Central memory CD8-positive, alpha-beta T cell (primary cell): Measurements from ENCODE around the gene COMP.
"Not testable (repeated sequence)": the region's sequence is repeated elsewhere in the genome, so short reads cannot be mapped to it uniquely, and the experiment has no call there.

Experiments used
- ATAC-seq: fragments of 150-1000 bp; cut with Tn5 transposase; replicated peaks from 2 replicates; pipeline ENCODE4 v1.10.0; 2022; ENCODE audit warnings: mild to moderate bottlenecking, moderate FRiP score, moderate number of reproducible peaks; ENCODE audit not compliant: poor library complexity, severe bottlenecking; ENCODE audit errors: extremely low read depth
- DNase-seq, 2 donors: peaks; one replicate each; pipeline ENCODE4 v3.0.0; 2021; ENCODE audit warnings: low spot score in 2 of 2
- H3K27ac Mint-ChIP-seq: one replicate; pipeline ENCODE4 v1.8.0; 2022; ENCODE audit warnings: low read depth, mild to moderate bottlenecking, moderate library complexity, mixed read lengths
- H3K27me3 Mint-ChIP-seq: one replicate; pipeline ENCODE4 v1.8.0; 2022; ENCODE audit warnings: mixed read lengths
- H3K36me3 Mint-ChIP-seq: one replicate; pipeline ENCODE4 v1.8.0; 2022; ENCODE audit warnings: mild to moderate bottlenecking, moderate library complexity, mixed read lengths; ENCODE audit not compliant: insufficient read depth
- H3K4me1 Mint-ChIP-seq: one replicate; pipeline ENCODE4 v1.8.0; 2022; ENCODE audit warnings: mixed read lengths
- H3K4me3 Mint-ChIP-seq: one replicate; pipeline ENCODE4 v1.8.0; 2022; ENCODE audit warnings: mild to moderate bottlenecking, moderate library complexity, mixed read lengths
- H3K9me3 Mint-ChIP-seq: one replicate; pipeline ENCODE4 v1.8.0; 2022; ENCODE audit warnings: mixed read lengths

The COMP gene

DNA sequence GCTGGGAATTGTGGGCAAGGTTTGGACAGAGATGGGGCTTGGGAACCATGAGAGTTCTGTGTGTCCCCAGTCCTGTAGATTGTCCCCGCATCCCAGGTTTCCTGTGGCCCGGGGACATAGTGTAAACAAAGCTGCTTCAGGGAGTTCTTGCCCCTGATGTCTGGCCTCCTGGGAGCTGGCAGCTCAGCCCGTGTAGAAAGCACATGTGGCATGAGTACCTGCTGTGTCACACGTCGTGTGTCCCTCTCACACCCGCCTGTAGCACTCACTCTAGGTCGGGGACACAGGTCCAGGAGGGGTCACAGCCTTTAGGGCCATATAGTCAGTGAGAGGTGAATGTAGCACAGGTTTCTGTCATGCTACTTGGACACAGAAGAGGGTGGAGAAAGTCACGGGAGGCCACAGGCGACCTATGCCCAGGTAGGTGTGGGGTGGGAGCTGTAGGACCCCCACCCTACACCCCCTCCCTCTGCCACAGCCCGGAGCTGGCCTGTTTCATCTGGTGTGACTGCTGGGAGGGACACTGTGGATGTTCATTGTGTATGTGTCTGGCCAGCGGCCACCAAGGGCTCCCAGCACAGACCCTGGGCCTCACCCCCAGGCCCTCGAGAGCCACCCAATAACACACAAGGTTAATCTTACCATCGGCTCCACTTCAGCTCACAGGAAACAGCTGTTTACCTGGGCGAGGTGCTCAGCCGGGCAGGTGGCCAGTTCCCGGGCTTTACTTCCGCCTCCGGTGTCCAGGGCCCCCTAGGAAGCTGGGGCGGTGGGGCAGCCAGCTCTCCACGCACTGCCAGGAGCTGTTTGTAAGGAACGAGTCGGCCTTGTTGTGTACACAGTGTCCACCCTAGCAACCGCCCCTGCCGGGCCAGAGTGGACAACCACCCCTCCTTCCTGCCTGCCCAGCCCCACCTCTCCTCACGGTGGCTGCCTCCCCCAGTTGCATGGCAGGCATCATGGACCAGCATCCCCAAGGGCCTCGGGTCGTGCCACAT is 49.7 kb downstream of the COMP start:
- ATAC-seq: no peak
- DNase-seq: no peak
- Mint-ChIP-seq H3K4me1 (peaks cover 6% of the 10 kb centered on the region), H3K27ac (no peak overlapping the region), H3K27me3 (no peaks in the 10 kb centered on the region), H3K36me3 (no peaks in the 10 kb centered on the region), H3K9me3 (no peaks in the 10 kb centered on the region), H3K4me3 (no peak overlapping the region)

DNA sequence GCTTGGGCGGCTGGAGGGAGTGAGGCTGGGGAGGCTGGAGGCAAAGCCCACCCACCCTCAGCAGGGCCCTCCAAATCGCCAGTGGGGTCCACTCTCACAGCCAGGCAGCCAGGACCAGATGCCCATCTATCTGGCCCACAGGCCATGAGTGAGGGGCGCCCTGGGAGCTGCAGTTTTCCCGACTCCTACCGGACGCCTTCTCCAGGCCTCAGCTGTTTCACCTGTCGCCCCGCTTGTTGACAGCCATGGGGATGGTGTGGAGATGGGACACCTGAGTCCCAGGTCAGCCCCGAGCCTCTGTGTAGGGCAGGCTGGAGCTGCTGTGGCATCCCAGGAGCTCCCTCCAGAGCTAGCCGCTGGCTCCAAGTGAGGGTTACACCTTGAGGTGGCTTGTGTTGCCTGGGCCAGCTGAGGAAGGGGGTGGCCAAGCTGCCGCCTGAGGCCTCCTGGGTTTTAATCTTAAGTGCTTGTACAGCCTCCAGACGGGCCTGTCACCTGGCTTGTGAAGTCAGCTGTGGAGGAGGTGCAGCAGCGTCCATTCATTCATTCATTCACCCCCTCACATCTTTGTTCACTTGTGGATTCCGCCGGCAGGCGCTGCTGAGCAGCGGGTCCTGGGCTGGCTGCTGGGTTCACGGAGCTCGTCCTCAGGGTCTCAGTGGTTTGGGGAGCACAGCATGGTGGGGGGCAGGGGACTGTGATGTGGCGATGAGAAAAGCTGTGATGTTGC is 52.0 kb downstream of the COMP start:
- ATAC-seq (no peak), DNase-seq (no peak)
- H3K4me3 Mint-ChIP-seq: no peak overlapping the region
- no peak overlapping the region for H3K27ac Mint-ChIP-seq
- no peaks in the 10 kb centered on the region for H3K36me3 Mint-ChIP-seq
- H3K9me3 Mint-ChIP-seq: no peaks in the 10 kb centered on the region
- H3K4me1 Mint-ChIP-seq: peaks cover 6% of the 10 kb centered on the region
- H3K27me3 Mint-ChIP-seq: no peaks in the 10 kb centered on the region

DNA sequence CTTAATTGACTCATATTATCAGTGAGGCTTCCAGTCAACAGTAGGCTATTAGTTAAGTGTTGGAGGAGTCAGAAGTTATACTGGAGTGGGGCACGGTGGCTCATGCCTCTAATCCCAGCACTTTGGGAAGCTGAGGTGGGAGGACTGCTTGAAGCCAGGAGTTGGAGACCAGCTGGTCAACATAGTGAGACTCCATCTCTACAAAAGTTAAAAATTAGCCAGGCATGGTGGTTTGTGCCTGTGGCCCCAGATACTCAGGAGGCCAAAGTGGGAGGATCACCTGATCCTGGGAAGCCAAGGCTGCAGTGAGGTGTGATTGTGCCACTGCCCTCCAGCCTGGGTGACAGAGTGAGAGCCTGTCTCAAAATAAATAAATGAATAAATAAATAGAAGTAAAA is 53.2 kb downstream of the COMP start:
- Mint-ChIP-seq H3K4me3 (no peak overlapping the region), H3K36me3 (no peaks in the 10 kb centered on the region), H3K9me3 (no peaks in the 10 kb centered on the region), H3K27me3 (no peaks in the 10 kb centered on the region), H3K4me1 (peaks cover 6% of the 10 kb centered on the region), H3K27ac (no peak overlapping the region)
- no peak for ATAC-seq
- no peak for DNase-seq

DNA sequence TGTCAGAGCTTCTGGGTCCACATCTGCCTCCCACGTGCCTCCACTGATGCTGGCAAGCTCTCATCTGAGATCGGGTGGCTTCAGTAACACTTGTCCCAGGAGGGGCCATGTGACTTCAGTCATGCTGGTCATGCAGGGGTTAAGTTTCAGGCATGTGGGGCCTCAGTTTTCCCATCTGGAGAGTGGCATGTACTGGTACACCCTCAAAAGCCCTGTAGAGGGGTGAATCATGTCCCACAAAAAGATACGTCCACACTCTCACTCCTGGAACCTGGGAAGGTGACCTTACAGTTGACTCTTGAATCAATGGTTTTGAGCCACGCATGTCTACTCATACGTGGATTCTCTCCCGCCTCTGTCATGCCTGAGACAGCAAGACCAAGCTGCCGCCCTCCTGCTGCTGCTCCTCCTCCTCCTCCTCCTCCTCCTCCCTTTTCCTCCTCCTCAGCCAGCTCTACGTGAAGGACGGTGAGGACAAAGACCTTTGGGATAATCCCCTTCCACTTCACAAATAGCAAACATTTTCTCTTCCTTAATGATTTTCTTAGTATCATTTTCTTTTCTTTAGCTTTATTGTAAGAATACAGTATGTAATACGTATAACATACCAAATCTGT is 53.7 kb downstream of the COMP start:
- DNase-seq: no peak
- Mint-ChIP-seq H3K4me1 (peaks cover 7% of the 10 kb centered on the region), H3K4me3 (no peak overlapping the region), H3K9me3 (no peaks in the 10 kb centered on the region), H3K27ac (no peak overlapping the region), H3K36me3 (no peaks in the 10 kb centered on the region), H3K27me3 (no peaks in the 10 kb centered on the region)
- no peak for ATAC-seq

DNA sequence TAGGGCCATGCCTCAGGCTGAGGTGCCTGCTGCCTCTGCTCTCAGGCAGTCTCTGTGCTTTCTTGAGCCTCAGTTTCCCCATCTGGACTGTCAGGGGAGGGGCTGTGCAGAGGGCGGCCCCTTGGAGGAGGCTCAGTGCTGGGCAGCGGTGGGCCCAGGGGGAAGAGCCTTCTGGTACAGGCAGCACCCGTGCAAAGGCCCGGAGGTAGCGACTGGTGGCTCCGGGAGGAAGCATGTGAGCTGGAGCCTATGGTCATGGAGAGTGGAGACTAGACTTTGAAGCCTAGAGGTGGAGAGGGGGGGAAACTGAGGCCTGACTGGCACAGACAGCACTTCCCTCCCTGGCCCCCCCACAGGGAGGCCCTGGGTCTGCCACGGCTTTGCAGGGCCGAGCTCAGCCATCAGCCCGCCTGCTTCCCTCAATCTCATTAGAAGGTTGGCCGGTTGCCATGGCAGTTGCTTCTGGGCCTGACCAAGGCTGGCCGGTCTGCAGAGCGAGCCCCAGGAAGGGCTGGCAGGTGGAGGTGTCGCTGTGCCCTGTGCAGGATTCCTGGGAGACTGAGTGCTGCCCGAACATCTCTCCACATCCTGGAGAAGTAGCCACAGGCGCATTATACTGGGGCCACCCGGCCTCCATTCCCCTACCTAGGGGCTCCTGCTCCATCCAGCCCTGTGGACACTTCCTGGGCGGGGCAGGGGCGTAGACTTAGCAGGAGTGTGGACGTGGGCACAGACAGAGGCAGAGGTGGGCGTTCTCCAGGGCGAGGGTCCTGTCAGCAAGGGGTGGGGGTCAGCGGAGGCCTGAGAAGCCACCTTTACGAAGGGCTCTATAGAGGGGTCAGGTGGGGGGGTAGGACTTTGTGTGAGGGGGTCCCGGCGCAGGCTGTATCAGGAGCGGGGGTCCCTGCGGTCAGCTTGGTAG is 54.4 kb downstream of the COMP start:
- Mint-ChIP-seq H3K27me3 (no peaks in the 10 kb centered on the region), H3K36me3 (no peaks in the 10 kb centered on the region), H3K4me3 (no peak overlapping the region), H3K9me3 (no peaks in the 10 kb centered on the region), H3K4me1 (peaks cover 12% of the 10 kb centered on the region), H3K27ac (no peak overlapping the region)
- ATAC-seq (no peak), DNase-seq (no peak)

DNA sequence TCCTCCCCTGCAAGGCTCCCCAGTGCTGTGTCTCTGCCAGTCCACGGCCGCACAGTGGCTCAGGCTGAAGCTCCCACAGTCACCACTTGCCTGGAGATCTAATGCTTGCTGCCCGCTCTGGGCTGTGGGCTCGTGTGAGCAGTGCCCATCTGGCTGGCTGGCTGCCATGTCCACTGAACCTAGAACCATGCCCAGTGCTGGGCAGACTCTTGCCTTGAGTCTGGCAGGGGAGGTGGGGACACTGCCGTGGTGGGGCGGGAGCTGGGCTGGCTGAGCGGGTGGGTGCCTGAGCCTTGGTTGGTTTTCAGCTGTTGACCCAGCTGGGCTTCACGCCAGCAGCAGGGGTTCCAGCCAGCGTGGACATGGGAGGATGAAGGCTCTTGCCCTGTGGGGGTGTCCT is 55.4 kb downstream of the COMP start:
- DNase-seq: no peak
- Mint-ChIP-seq H3K4me3 (no peak overlapping the region), H3K27me3 (no peaks in the 10 kb centered on the region), H3K4me1 (peaks cover 20% of the 10 kb centered on the region), H3K36me3 (no peaks in the 10 kb centered on the region), H3K9me3 (no peaks in the 10 kb centered on the region), H3K27ac (no peak overlapping the region)
- no peak for ATAC-seq

DNA sequence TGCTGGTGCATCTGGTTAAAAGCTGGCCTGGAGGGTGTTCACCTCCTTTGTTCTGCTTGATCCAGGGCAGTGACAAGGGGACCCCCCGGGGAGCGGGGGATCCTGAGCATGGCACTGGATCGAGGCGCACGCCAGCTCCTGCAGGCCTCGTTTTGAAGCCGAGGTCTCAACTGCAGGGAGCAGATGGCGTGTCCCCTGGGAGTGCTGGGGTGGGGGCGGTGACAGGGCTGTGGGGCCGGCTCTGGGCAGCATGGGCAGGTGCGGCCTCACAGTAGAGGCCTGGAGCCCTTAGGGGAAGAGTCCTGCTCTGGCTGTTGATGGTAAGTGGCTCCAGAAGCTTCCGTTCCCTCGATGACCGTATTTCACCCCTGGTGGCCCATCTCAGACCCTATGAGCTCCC is 55.8 kb downstream of the COMP start:
- peaks cover 24% of the 10 kb centered on the region for H3K4me1 Mint-ChIP-seq
- no peak for DNase-seq
- H3K36me3 Mint-ChIP-seq: no peaks in the 10 kb centered on the region
- H3K27me3 Mint-ChIP-seq: no peaks in the 10 kb centered on the region
- no peak overlapping the region for H3K4me3 Mint-ChIP-seq
- H3K27ac Mint-ChIP-seq: no peak overlapping the region
- ATAC-seq: no peak
- H3K9me3 Mint-ChIP-seq: no peaks in the 10 kb centered on the region

DNA sequence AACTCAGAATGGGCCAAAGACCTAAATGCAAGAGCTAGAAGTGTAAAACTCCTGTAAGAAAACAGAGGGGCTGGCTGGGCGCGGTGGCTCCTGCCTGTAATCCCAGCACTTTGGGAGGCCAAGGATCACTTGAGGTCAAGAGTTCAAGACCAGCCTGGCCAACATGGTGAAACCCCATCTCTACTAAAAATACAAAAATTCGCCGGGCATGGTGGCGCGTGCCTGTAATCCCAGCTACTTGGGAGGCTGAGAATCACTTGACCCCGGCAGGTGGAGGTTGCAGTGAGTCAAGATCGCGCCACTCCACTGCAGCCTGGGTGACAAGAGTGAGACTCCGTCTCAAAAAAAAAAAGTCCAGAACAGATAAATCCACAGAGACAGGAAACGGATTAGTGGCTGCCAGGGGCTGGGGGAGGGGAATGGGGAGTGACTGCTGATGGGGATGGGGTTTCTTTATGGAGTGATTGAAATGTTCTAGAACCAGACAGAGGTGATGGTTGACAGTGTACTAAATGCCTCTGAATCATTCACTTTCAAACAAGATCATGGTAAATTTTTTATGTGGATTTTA is 57.3 kb downstream of the COMP start:
- not testable (repeated sequence) for H3K36me3 Mint-ChIP-seq, H3K9me3 Mint-ChIP-seq, H3K27me3 Mint-ChIP-seq, H3K27ac Mint-ChIP-seq, DNase-seq, H3K4me3 Mint-ChIP-seq, ATAC-seq
- peaks cover 24% of the 10 kb centered on the region for H3K4me1 Mint-ChIP-seq

DNA sequence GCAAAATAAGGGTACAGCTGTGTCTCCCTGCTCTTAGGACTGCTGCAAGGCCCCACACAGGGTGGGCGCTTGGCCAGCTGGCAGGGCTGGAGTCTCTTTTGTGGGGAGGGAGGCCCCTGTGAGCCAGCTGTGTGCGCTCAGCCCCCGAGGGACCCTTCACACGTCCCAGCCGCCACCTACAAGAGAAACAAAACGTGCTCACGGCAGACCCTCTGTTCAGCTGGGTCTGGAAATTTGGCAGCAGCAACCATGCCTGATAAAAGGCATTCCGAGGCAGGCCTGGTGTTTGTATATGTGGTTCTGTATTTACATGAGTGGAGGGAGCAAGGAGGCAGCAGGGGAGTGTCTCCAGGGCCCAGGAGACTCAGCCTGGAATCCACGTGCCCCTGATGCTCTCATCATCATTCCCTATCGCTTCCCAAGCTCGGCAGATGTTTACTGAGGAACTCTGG is 57.9 kb downstream of the COMP start:
- peaks cover 24% of the 10 kb centered on the region for H3K4me1 Mint-ChIP-seq
- no peak overlapping the region for H3K4me3 Mint-ChIP-seq
- no peaks in the 10 kb centered on the region for H3K36me3 Mint-ChIP-seq
- H3K27ac Mint-ChIP-seq: no peak overlapping the region
- DNase-seq (no peak), ATAC-seq (no peak)
- H3K9me3 Mint-ChIP-seq: no peaks in the 10 kb centered on the region
- no peaks in the 10 kb centered on the region for H3K27me3 Mint-ChIP-seq
